ENCODE results near the gene CRLF2. TPM values are rescaled to one million over a fixed set of nuclear protein-coding genes. Genes with fewer than 3 reads are reported as not detected.

Gene CRLF2
- total and polyA plus RNA-seq, 10 of the 15 experiments (the other 5 are each of a cell fraction or from before 2014, with no cell fraction given), result 2.7 to 7.2 (median 4.5) TPM

- TF ChIP-seq ZNF384 (IDR thresholded peaks at IDR 0.05; ENCODE audit: borderline replicate concordance, low read depth, low read length), result no peak
- no peak for TF ChIP-seq RAD21 (IDR thresholded peaks at IDR 0.05; ENCODE audit: insufficient read depth, low read depth, low read length)
- no peak for TF ChIP-seq CTCF (IDR thresholded peaks at IDR 0.05 in 2 of 3, conservative IDR thresholded peaks at IDR 0.05 in 1 of 3; ENCODE audit: control insufficient read depth in 2 of 3, extremely low read depth in 1 of 3, insufficient read depth in 1 of 3, low read depth in 3 of 3, low read length in 3 of 3)
- no peak for TF ChIP-seq MEF2A (IDR thresholded peaks at IDR 0.05; ENCODE audit: insufficient read depth, low read depth, low read length)
- no peak for TF ChIP-seq USF2 (IDR thresholded peaks at IDR 0.05; ENCODE audit: borderline replicate concordance, low read depth, low read length)
- no peak for TF ChIP-seq KDM1A (IDR thresholded peaks at IDR 0.05; ENCODE audit: borderline replicate concordance)
- peak; percentile 67 to 79 for TF ChIP-seq IKZF2 (IDR thresholded peaks at IDR 0.05)
- TF ChIP-seq RCOR1 (conservative IDR thresholded peaks at IDR 0.05; ENCODE audit: low read depth, low read length), result no peak
- peak; percentile 45; the same call in 1 of the 2 replicates for TF ChIP-seq NR2F1 (conservative IDR thresholded peaks at IDR 0.05)
- 0 out of 2 replicates have a peak, but pooled peaks have one; percentile 23 for TF ChIP-seq ZBED1 (IDR thresholded peaks at IDR 0.05; ENCODE audit: borderline replicate concordance)
- TF ChIP-seq POLR2AphosphoS2 (IDR thresholded peaks at IDR 0.05; ENCODE audit: low read depth, low read length), result no peak
- peak; percentile 51; the same call in 1 of the 2 replicates for TF ChIP-seq ZNF207 (IDR thresholded peaks at IDR 0.05; ENCODE audit: borderline replicate concordance)
- peak; percentile 21; the same call in 1 of the 2 replicates for TF ChIP-seq IRF4 (IDR thresholded peaks at IDR 0.05; ENCODE audit: low read depth, low read length)
- TF ChIP-seq TCF3 (IDR thresholded peaks at IDR 0.05; ENCODE audit: borderline replicate concordance, insufficient read depth, low read depth, low read length), result no peak
- no peak for TF ChIP-seq EGR1 (IDR thresholded peaks at IDR 0.05; ENCODE audit: borderline replicate concordance in 1 of 2, low read depth in 2 of 2, low read length in 2 of 2)
- TF ChIP-seq PBX3 (IDR thresholded peaks at IDR 0.05; ENCODE audit: insufficient replicate concordance, low read depth, low read length), result no peak
- peak in 1 of 2 experiments; percentile 76; a peak in 1 of 4 replicates for TF ChIP-seq SRF (IDR thresholded peaks at IDR 0.05; ENCODE audit: low read depth in 2 of 2, low read length in 2 of 2)
- TF ChIP-seq E2F8 (IDR thresholded peaks at IDR 0.05; ENCODE audit: low read depth, partially characterized antibody), result no peak
- no peak for TF ChIP-seq TCF12 (IDR thresholded peaks at IDR 0.05; ENCODE audit: low read depth, low read length)
- no peak for TF ChIP-seq HCFC1 (IDR thresholded peaks at IDR 0.05; ENCODE audit: low read length)
Measured at GRCh38 chrX:1205681-1206611, 6.5 kb downstream of the CRLF2 start (continued).

All from GM12878 (cell line).